Thymus (tissue), 11 donors: ENCODE measurements around the gene ADK. TPM values are rescaled to one million over a fixed set of nuclear protein-coding genes. Genes with fewer than 3 reads are reported as not detected.

Experiments
- DNase-seq, 9 donors: peaks; one replicate each; pipeline ENCODE4 v3.0.0-alpha.2; 2013; ENCODE audit warnings: low spot score in 9 of 9, low read depth in 6 of 9, missing footprints in 1 of 9
- H3K27ac ChIP-seq, 2 donors: one replicate each; pipeline ENCODE4 v1.5.1; 2013; ENCODE audit warnings: control low read depth in 1 of 2, low read depth in 1 of 2, low read length in 1 of 2, mild to moderate bottlenecking in 1 of 2, moderate library complexity in 1 of 2
- H3K27me3 ChIP-seq, 2 donors: one replicate each; pipeline ENCODE4 v1.5.1; 2013; ENCODE audit warnings: low read length in 1 of 2; ENCODE audit not compliant: control insufficient read depth in 2 of 2, insufficient read depth in 1 of 2
- H3K36me3 ChIP-seq, 2 donors: one replicate each; pipeline ENCODE4 v1.5.1; 2013; ENCODE audit warnings: low read length in 1 of 2, mild to moderate bottlenecking in 1 of 2, moderate library complexity in 1 of 2; ENCODE audit not compliant: control insufficient read depth in 2 of 2, insufficient read depth in 2 of 2
- H3K4me1 ChIP-seq, 2 donors: one replicate each; pipeline ENCODE4 v1.5.1; 2013; ENCODE audit warnings: low read length in 2 of 2; ENCODE audit not compliant: control insufficient read depth in 2 of 2, insufficient read depth in 2 of 2
- H3K4me3 ChIP-seq, 2 donors: one replicate each; pipeline ENCODE4 v1.5.1; 2013; ENCODE audit warnings: low read length in 2 of 2, control low read depth in 1 of 2, mild to moderate bottlenecking in 1 of 2
- H3K9me3 ChIP-seq, 2 donors: one replicate each; pipeline ENCODE4 v1.5.1; 2013; ENCODE audit warnings: low read length in 1 of 2, mild to moderate bottlenecking in 1 of 2; ENCODE audit not compliant: control insufficient read depth in 2 of 2, insufficient read depth in 1 of 2
- WGBS: extraction: QIAGEN DNeasy Blood & Tissue Kit; methylation state at CpG from one replicate; pipeline ENCODE4 v1.1.7; 2013; 5-methylcytosine and 5-hydroxymethylcytosine counted together
- polyA plus RNA-seq: library from polyadenylated mRNA; stranded (reverse); fragments of 200-250 nt; gene quantifications from one replicate; pipeline ENCODE4 v1.2.3, GENCODE V29; 2013
- total RNA-seq: library from RNA; stranded (reverse); fragments of 120-200 nt; gene quantifications from one replicate; pipeline ENCODE4 v1.2.4, GENCODE V29; 2013
- donor health status: healthy.

The ADK gene
- total and polyA plus RNA-seq, 2 donors: 32.0 to 33.2 TPM

DNA sequence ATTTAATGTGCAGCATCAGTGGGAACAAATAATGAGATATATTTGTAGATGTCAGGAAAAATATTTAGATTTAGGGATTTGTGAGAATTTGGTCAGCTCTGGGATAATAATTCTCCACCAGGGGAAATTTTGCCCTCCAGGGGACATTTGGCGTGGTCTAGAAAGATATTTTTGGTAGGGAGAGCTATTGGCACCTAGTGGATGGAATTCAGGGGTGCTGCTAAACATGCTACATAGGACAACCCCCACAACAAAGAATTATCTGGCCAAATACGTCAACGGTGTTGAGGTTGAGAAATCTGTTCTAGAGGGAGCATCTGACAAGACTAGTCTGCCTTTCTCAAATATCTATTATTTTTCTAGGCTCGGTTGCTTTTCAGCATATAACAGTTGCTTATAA, 2.1 kb downstream of the ADK start:
- Histone ChIP-seq H3K36me3 (peaks cover 0 to 1% of the 10 kb centered on the region in 2 donors), H3K27ac (no peak overlapping the region), H3K4me1 (peaks cover 8 to 11% of the 10 kb centered on the region in 2 donors), H3K27me3 (no peaks in the 10 kb centered on the region), H3K9me3 (peaks cover 0 to 10% of the 10 kb centered on the region in 2 donors), H3K4me3 (no peak overlapping the region)
- DNase-seq: no peak
- WGBS: 94% methylated on average over 4 of the region's 4 CpGs

- WGBS: 93% methylated on average over 4 of the region's 4 CpGs
- no peak for DNase-seq
- Histone ChIP-seq H3K27me3 (no peaks in the 10 kb centered on the region), H3K9me3 (peaks cover 0 to 10% of the 10 kb centered on the region in 2 donors), H3K36me3 (no peaks in the 10 kb centered on the region), H3K4me3 (no peak overlapping the region), H3K4me1 (peaks cover 8 to 11% of the 10 kb centered on the region in 2 donors), H3K27ac (peak overlapping the region in 1 of 2 donors; percentile 22)
These were observed 2.7 kb downstream of the ADK start for GRCh38 chr10:74153676-74154075.

DNA sequence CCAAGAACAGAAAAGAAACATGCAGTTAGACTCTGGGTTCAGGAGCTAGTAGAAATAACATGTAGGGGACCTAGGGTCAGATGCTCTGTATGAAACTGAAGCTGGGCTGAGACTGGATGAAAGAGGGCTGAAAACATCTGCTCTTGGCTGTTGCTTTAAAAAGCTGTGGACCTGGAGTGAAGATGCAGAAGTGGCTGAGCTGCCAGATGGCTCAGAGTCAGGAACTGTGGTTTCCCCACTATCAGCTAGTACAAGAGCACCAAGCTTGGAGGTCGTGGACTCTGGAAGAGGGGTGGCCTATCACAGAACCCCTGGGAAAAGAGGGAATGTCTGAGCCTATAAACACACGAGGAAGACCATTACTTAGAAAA, 5.9 kb downstream of the ADK start:
- Histone ChIP-seq H3K27me3 (no peaks in the 10 kb centered on the region), H3K36me3 (peaks cover 0 to 3% of the 10 kb centered on the region in 2 donors), H3K4me1 (peaks cover 0 to 3% of the 10 kb centered on the region in 2 donors), H3K9me3 (no peaks in the 10 kb centered on the region), H3K4me3 (no peak overlapping the region), H3K27ac (no peak overlapping the region)
- 9% methylated on average over 2 of the region's 2 CpGs for WGBS
- peak in 1 of 9 donors; percentile 33 for DNase-seq

DNA sequence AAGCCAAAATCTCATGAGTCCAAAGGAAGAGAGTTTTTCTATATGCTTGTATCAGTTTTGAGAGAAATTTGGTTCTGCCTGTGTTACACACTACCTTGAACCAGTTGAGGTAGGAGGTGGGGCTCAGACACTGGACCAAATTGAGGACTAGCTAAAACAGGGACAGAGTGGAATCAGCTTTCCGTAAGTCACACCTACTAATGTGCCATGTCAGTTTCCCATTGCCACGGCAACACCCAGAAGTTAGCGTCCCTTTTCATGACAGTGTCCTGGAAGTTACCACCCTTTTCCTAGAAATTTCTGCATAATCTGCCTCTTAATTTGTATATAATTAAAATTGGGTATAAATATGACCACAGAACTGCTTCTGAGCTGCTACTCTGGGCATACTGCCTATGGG, 9.0 kb downstream of the ADK start:
- no peaks in the 10 kb centered on the region for H3K9me3 ChIP-seq
- peaks cover 0 to 3% of the 10 kb centered on the region in 2 donors for H3K4me1 ChIP-seq
- no peak for DNase-seq
- no peak overlapping the region for H3K4me3 ChIP-seq
- no peaks in the 10 kb centered on the region for H3K27me3 ChIP-seq
- H3K27ac ChIP-seq: no peak overlapping the region
- H3K36me3 ChIP-seq: peaks cover 0 to 3% of the 10 kb centered on the region in 2 donors
- WGBS: 98% methylated on average over 3 of the region's 3 CpGs

GRCh38 chr10:74163319-74164068, 12.5 kb downstream of the ADK start:
- no peaks in the 10 kb centered on the region for H3K9me3 ChIP-seq
- 53% methylated on average over 3 of the region's 3 CpGs for WGBS
- H3K4me3 ChIP-seq: no peak overlapping the region
- H3K4me1 ChIP-seq: peaks cover 0 to 3% of the 10 kb centered on the region in 2 donors
- H3K27me3 ChIP-seq: no peaks in the 10 kb centered on the region
- H3K36me3 ChIP-seq: peaks cover 0 to 3% of the 10 kb centered on the region in 2 donors
- no peak for DNase-seq
- H3K27ac ChIP-seq: no peak overlapping the region

DNA sequence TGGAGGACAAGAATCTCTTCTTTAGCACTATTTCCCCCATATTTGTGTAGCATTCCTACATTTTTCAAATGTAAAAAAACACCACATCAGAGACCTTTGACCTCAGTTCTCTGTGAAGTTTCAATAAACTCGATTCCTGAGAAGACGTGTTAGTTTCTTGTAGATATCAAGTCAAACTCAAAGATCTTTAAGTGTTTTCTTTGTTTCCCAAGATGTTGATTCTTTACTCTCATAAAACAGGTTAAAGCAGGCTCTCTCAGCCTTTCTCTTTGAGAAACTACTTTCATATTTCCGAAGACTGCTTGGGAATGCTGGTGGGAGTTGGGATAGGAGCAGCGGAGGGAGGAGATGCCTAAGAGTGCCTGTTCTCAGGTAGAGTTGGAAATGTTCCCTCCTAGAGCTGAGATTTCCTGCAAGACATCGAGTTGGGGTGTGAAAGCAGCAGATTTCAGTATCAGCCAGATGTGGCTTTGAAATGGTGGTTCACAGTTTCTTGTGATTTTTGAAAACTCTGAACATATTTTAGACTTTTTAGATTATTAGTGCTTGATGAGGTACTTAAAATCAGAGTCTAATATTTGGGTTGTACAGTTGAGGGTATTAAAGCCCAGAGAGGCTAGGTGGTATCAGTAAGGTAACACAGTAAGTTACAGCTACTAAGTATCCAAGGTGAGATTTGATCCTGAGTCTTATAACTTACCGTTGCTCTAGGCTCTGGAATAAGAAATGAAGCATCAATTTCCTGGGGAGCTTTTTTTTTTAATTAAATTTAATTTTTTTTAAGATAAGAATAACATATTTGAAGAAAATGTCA, 13.9 kb downstream of the ADK start:
- Histone ChIP-seq H3K27me3 (no peaks in the 10 kb centered on the region), H3K9me3 (no peaks in the 10 kb centered on the region), H3K4me1 (peaks cover 0 to 8% of the 10 kb centered on the region in 2 donors), H3K4me3 (no peak overlapping the region), H3K36me3 (peaks cover 0 to 3% of the 10 kb centered on the region in 2 donors), H3K27ac (no peak overlapping the region)
- no peak for DNase-seq
- 77% methylated on average over 6 of the region's 6 CpGs for WGBS

GRCh38 chr10:74165530-74165901, 14.5 kb downstream of the ADK start:
- Histone ChIP-seq H3K9me3 (no peaks in the 10 kb centered on the region), H3K27ac (no peak overlapping the region), H3K36me3 (no peaks in the 10 kb centered on the region), H3K4me3 (no peak overlapping the region), H3K27me3 (no peaks in the 10 kb centered on the region), H3K4me1 (peaks cover 0 to 8% of the 10 kb centered on the region in 2 donors)
- 91% methylated on average over 2 of the region's 2 CpGs for WGBS
- DNase-seq: no peak

DNA sequence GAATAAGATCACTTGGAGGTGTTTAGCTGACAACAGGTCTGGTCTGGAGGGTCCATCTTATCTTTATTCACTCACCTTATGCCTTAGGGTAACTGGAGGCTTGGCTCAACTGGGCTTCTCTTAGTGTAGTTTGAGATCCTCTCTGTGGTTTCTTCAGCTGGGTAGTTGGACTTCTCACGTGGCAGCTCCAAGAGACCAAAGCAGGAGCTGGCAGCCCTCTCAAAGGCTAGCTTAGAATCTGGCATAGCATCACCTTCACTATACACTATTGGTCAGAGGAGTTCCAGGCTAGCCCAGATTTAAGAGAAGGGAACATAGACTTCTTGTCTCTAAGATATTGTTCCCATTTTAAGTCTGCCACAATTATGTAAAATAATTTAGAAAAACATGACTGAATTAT, 16.4 kb downstream of the ADK start:
- H3K27ac ChIP-seq: no peak overlapping the region
- no peaks in the 10 kb centered on the region for H3K27me3 ChIP-seq
- H3K36me3 ChIP-seq: no peaks in the 10 kb centered on the region
- peaks cover 0 to 8% of the 10 kb centered on the region in 2 donors for H3K4me1 ChIP-seq
- no peak for DNase-seq
- H3K9me3 ChIP-seq: no peaks in the 10 kb centered on the region
- H3K4me3 ChIP-seq: no peak overlapping the region
- WGBS: 44% methylated on average over 1 of the region's 1 CpG

DNA sequence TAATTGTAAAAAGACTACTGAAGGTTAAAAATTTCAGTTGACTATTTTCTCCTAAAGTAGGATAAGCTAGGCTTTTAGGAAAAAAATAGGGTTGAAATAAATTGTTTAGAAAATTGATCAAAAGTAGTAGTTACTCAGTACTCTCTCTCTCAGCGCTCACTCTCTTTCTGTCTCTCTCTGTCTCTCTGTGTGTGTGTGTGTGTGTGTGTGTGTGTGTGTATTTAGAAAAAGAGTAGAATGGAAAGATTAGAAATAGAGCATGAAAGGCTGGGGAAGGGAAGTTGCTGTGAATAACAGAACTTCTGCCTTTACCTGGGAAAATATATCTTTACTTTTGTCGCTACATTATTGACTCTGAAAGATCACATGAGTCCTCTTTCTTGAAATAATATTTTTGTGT, 20.6 kb downstream of the ADK start:
- H3K27ac ChIP-seq: no peak overlapping the region
- peaks cover 0 to 13% of the 10 kb centered on the region in 2 donors for H3K4me1 ChIP-seq
- WGBS: 95% methylated on average over 2 of the region's 2 CpGs
- DNase-seq: no peak
- H3K27me3 ChIP-seq: no peaks in the 10 kb centered on the region
- H3K9me3 ChIP-seq: no peaks in the 10 kb centered on the region
- H3K4me3 ChIP-seq: no peak overlapping the region
- H3K36me3 ChIP-seq: no peaks in the 10 kb centered on the region
